Measurements from ENCODE around the gene PCK1.

- no peak for TF ChIP-seq POLR2A (IDR thresholded peaks at IDR 0.05)
- TF ChIP-seq, protein P1, sequence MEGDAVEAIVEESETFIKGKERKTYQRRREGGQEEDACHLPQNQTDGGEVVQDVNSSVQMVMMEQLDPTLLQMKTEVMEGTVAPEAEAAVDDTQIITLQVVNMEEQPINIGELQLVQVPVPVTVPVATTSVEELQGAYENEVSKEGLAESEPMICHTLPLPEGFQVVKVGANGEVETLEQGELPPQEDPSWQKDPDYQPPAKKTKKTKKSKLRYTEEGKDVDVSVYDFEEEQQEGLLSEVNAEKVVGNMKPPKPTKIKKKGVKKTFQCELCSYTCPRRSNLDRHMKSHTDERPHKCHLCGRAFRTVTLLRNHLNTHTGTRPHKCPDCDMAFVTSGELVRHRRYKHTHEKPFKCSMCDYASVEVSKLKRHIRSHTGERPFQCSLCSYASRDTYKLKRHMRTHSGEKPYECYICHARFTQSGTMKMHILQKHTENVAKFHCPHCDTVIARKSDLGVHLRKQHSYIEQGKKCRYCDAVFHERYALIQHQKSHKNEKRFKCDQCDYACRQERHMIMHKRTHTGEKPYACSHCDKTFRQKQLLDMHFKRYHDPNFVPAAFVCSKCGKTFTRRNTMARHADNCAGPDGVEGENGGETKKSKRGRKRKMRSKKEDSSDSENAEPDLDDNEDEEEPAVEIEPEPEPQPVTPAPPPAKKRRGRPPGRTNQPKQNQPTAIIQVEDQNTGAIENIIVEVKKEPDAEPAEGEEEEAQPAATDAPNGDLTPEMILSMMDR (IDR thresholded peaks at IDR 0.05) = no peak
These were observed 49.5 kb downstream of the PCK1 start for GRCh38 chr20:57610261-57610952.
